Spleen (tissue), 7 donors: Measurements from ENCODE around the gene ASAP2.

ENCODE experiments used
- POLR2A ChIP-seq, 3 donors: fragments of 450-650 bp; IDR thresholded peaks; one replicate each; pipeline ENCODE4 v1.5.1; 2017; ENCODE audit warnings: antibody characterized with exemption in 3 of 3, mild to moderate bottlenecking in 1 of 3
- POLR2AphosphoS5 ChIP-seq, 3 donors: sonication (generic); formaldehyde crosslinking; IDR thresholded peaks; one replicate each; pipeline ENCODE4 v1.5.1; 2017; ENCODE audit warnings: antibody characterized with exemption in 3 of 3
- TF ChIP-seq, protein P1 (sequence below), 11 experiments: fragments of 200-600 bp in 7 of 11; fragments of 450-650 bp in 4 of 11; sonication (generic) in 4 of 11; IDR thresholded peaks in 8 of 11; conservative IDR thresholded peaks in 3 of 11; 1 replicate in 7 of 11; 2 replicates in 4 of 11; pipeline versions ENCODE4 v1.4.0 to v1.8.0; 2016 to 2021; ENCODE audit warnings: antibody characterized with exemption in 11 of 11, inconsistent platforms in 4 of 11, mild to moderate bottlenecking in 1 of 11
- donor health status: DM: no; HTN: no; CAD: no; lungs with moderate emphysema.
- donor health status: DM: no; HTN: no; CAD: no.
- donor health status: DM: no; HTN: no; CAD: no.

DNA sequence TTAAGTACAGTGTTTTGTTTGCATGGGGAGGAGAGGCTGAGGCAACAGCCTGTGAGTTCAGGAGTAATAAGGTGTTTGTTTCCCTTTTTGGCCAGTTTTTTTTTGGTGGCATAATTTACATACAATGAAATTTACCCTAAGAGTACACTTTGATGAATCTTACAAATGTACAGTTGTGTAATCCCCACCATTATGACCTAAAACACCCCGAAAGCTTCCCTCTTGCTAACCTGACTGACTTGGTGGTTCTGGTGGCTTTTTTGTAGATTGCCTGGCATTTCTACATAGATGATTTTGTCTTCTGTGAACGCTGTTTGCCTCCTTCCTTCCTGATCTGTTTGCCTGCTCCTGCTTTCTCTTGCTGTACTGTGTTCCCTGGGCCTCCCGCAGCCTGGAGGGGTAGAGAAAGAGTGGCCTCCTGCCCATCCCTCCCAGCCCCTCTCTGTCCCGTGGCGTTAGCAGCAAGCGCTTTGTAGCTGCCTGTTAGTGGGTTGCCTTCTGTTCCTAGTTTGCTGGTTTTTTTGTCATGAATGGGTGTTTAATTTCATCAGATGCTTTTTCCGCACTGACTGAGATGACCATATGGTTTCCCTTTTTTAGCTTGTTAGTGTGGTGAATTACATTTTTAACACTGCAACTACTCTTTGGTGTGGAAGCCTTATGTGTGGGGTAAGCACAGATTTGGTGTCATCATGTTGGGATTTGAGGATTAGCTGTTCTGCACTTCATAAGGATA is 32.1 kb downstream of the ASAP2 start:
- TF ChIP-seq, protein P1, sequence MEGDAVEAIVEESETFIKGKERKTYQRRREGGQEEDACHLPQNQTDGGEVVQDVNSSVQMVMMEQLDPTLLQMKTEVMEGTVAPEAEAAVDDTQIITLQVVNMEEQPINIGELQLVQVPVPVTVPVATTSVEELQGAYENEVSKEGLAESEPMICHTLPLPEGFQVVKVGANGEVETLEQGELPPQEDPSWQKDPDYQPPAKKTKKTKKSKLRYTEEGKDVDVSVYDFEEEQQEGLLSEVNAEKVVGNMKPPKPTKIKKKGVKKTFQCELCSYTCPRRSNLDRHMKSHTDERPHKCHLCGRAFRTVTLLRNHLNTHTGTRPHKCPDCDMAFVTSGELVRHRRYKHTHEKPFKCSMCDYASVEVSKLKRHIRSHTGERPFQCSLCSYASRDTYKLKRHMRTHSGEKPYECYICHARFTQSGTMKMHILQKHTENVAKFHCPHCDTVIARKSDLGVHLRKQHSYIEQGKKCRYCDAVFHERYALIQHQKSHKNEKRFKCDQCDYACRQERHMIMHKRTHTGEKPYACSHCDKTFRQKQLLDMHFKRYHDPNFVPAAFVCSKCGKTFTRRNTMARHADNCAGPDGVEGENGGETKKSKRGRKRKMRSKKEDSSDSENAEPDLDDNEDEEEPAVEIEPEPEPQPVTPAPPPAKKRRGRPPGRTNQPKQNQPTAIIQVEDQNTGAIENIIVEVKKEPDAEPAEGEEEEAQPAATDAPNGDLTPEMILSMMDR (IDR thresholded peaks at IDR 0.05 in 8 of 11, conservative IDR thresholded peaks at IDR 0.05 in 3 of 11) = no peak
- TF ChIP-seq POLR2AphosphoS5 (IDR thresholded peaks at IDR 0.05) (no peak), POLR2A (IDR thresholded peaks at IDR 0.05) (no peak)
